GM20000 (cell line): ENCODE data around the gene ATP8B1.
"Not testable (repeated sequence)": the region's sequence is repeated elsewhere in the genome, so short reads cannot be mapped to it uniquely, and the experiment has no call there.

Experiments
- DNase-seq: peaks from one replicate; pipeline ENCODE4 v3.0.0; 2012; ENCODE audit warnings: low spot score
- CTCF ChIP-seq: IDR thresholded peaks from 2 replicates; pipeline ENCODE4 v1.5.1; 2012; ENCODE audit warnings: mild to moderate bottlenecking, control low read depth; ENCODE audit errors: extremely low read depth, missing control alignments

ATP8B1 gene

GRCh38 chr18:57733861-57734260 is 69.3 kb downstream of the ATP8B1 start:
- no peak for DNase-seq

GRCh38 chr18:57730146-57730545 is 73.0 kb downstream of the ATP8B1 start:
- no peak for TF ChIP-seq CTCF
- DNase-seq: no peak

More at GRCh38 chr18:57733861-57734260, 69.3 kb downstream of the ATP8B1 start:
- TF ChIP-seq CTCF: no peak

- DNase-seq: no peak
- no peak for TF ChIP-seq CTCF
Measured at GRCh38 chr18:57728941-57729511, 74.1 kb downstream of the ATP8B1 start.

GRCh38 chr18:57727952-57728807 is 74.9 kb downstream of the ATP8B1 start:
- TF ChIP-seq CTCF: no peak
- DNase-seq: no peak

- not testable (repeated sequence) for DNase-seq
Measured at GRCh38 chr18:57719211-57719935, 83.7 kb downstream of the ATP8B1 start.

- no peak for DNase-seq
- TF ChIP-seq CTCF: no peak
Measured at GRCh38 chr18:57716549-57716948, 86.6 kb downstream of the ATP8B1 start.

- no peak for DNase-seq
- TF ChIP-seq CTCF: no peak
Measured at GRCh38 chr18:57715671-57716070, 87.4 kb downstream of the ATP8B1 start.
